GM11168 (cell line): ENCODE measurements around the gene RIPK3.

Source experiments
- in situ Hi-C: fragments of 300-500 bp; cut with MboI; formaldehyde crosslinking; loops from one replicate; pipeline ENCODE4 v1.12.0; 2022; ENCODE audit warnings: low sequenced_read_pairs; ENCODE audit not compliant: unreplicated experiment

RIPK3 gene

DNA sequence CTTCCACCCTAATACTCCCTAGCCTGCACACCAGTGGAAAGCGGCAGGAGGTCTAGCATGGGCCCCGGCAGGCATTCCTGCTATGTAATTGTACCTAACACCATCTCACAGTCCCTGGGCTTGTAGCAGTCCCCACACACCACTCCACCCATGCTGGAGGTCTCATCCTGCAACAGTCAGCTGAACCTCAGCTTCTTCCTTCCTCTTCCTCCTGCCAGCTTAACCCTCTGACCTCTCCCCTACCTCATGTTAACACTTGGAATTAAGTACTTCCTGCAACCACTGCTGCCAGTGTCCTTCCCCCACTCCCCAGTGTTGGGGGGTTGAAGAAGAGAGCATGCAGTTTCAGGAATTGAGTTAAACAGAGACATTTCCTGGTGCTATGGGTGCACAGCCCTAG, 12.5 kb downstream of the RIPK3 start:
- in situ Hi-C loops, result no loop called here

DNA sequence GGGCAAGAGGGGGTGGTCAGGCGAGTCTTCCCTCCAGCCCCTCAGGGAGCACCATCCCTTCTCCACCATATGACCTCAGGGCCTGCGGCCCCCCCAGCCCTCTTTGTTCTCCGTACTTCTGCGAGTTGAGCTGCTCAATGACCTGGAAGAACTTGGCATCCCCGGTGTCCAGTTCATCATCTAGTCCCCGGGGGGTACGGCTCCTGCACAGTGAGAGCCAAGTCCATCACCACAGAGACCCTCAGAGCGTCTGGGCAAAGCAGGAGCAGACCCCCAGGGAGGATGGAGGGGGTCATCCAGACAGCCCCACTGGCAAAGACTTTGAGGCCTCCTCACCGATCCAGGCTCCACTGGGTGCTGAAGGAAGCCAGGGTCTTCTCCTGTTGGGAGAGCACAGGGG, 13.8 kb downstream of the RIPK3 start:
- in situ Hi-C loops, result no loop called here

DNA sequence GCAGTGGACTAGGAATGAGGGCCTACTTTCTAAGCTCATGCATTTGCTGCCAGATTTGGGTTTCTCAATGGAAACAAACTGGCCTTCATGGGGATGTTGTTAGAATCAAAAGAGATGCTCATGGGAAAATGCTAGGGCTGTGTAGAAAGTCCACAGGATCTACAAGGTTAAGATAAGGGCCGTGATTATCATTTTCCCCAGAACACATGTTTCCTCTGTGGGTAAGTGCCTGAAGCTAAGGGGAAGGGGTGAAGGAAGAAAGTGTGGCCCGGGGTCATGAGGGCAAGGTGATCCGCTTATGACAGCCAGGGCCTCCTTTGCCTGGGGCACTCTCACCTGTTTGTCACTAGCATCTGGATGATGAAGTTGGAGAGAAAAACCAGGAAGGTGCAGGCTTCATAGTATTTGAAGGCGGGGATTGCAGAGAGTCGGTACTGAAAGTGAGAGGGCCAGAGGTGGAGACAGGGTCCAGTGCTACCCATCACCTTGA, 14.7 kb downstream of the RIPK3 start:
- in situ Hi-C loops, result no loop called here

DNA sequence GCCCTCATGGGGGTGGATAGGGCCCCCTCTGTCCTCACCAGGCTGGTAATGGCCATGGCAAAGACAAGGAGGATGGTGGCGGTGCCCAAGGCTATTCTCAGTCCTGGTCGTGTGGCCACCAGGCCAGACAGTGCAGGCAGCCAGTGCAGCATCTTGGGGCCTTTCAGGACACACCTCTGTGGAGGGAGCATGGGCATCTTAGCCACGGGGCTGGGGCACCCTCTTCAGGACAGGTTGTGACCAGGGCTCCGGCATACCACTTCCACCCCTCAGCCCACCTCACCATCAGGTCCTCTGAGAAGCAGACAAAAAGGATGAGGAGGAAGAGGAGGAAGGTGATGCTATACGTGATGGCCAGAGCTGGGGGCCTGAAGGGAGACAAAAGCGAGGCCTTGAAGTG, 15.8 kb downstream of the RIPK3 start:
- in situ Hi-C loops, result no loop called here

DNA sequence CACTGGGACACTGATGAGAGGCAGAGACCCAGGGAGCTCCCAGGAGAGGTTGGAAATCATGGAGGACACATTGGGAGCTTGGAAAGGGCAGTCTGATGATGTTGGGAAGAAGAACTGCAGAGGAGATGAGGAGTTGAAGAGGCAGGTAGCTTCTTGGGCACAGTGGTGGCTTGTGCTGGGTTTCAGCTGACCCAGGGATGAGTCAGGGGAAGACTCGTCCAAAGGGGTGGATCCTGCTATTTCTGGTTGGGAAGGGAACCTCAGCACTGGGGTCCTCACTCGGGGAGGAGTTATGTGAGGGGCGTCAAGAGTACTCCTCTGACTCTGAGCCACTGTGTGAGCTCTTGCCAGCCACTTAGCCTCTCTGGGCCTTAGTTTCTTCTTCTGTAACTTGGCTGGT, 16.4 kb downstream of the RIPK3 start:
- in situ Hi-C loops, result no loop called here

DNA sequence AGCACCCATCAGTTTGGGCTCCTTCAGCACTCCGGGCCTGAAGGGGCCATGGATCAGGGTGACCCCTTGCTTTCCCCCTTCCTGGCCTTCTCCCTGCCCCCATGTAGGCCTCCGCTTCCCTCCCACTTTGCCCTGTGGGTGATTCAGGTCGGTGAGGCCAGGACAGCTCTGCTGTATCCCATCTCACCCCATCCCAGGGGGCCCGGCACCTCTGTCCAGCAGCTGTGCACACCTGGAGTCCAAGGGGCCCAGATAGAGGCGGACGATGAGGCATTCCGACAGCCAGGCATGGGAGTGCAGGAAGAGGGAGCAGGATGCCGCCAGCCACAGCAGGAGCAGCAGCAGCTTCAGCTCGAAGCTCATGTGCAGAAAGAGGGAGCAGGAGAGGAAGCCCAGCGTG, 17.1 kb downstream of the RIPK3 start:
- in situ Hi-C loops, result no loop called here

DNA sequence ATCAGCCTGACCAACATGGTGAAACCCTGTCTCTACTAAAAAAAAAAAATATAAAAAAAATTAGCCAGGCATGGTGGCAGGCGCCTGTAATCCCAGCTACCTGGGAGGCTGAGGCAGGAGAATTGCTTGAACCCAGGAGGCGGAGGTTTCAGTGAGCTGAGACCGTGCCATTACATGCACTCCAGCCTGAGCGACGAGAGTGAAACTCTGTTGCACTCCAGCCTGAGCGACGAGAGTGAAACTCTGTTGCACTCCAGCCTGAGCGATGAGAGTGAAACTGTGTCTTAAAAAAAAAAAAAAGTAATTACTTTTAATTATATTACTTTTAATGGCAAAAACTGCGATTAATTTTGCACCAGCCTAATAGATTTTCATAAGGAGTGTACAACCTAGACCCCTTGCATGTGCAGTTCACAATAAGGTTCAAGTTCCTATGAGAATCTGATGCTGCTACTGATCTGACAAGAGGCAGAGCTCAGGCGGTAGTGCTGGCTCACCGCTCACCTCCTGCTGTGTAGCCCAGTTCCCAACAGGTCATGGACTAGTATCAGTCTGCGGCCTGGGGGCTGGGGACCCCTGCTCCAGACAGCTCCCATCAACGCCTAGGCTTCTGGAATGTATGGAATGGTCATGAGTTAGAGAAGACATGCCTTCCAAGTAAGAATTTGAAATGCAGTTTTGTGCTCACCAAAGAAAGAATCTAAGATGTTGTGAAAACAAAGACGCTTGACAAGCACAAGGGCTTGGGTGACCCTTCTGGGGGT, 18.4 kb downstream of the RIPK3 start:
- in situ Hi-C loops, result no loop called here

DNA sequence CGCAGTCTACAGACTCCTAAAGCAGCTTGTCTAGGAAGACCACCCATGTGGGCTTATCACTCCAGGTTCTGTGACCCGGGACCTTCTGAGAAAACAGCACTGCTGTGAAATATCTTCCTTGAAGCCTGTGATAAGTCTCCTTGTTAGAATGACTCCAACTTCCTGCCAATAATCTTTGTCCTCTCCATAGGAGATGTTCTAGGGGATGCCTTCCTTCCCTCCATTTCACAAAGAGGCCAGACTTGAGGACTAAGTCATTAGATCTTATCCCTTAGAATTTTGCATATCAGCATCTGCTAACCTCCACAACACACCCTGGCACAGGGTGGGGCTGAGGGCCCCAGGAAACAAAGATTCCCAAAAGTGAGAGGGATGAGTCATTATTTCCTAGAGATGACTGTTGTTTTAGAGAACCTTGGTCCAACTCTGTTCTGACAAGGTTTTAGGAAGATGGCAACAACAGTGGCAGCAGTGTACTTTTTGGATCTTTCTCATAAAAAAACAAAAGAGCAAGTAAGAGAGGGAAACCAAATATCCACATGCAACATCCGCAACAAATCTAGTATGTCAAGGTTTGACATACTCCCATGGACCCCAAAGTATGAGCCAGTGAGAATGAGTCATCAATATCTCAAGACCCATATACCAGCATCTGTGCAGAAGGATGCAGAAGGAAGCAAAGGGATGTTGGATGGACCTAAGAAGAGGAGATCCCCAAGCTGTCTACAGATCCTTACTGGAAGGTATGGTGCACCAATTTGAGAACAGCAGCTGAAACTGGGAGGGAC, 22.5 kb downstream of the RIPK3 start:
- in situ Hi-C loops, result no loop called here

DNA sequence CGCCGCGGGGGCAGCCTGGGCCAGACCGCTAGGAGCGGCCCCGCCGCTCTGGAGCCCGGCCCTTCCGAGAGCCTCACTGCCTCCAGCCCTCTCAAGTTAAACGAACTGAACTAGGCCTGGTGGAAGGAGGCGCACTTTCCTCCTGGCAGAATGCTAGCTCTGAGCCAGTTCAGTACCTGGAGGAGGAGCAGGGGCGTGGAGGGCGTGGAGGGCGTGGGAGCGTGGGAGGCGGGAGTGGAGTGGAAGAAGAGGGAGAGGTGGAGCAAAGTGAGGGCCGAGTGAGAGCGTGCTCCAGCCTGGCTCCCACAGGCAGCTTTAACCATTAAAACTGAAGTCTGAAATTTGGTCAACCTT, 23.2 kb downstream of the RIPK3 start:
- in situ Hi-C loops, result no loop called here

DNA sequence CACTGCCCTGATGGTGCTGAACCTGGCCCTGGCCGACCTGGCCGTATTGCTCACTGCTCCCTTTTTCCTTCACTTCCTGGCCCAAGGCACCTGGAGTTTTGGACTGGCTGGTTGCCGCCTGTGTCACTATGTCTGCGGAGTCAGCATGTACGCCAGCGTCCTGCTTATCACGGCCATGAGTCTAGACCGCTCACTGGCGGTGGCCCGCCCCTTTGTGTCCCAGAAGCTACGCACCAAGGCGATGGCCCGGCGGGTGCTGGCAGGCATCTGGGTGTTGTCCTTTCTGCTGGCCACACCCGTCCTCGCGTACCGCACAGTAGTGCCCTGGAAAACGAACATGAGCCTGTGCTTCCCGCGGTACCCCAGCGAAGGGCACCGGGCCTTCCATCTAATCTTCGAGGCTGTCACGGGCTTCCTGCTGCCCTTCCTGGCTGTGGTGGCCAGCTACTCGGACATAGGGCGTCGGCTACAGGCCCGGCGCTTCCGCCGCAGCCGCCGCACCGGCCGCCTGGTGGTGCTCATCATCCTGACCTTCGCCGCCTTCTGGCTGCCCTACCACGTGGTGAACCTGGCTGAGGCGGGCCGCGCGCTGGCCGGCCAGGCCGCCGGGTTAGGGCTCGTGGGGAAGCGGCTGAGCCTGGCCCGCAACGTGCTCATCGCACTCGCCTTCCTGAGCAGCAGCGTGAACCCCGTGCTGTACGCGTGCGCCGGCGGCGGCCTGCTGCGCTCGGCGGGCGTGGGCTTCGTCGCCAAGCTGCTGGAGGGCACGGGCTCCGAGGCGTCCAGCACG, 23.8 kb downstream of the RIPK3 start:
- in situ Hi-C loops, result no loop called here

DNA sequence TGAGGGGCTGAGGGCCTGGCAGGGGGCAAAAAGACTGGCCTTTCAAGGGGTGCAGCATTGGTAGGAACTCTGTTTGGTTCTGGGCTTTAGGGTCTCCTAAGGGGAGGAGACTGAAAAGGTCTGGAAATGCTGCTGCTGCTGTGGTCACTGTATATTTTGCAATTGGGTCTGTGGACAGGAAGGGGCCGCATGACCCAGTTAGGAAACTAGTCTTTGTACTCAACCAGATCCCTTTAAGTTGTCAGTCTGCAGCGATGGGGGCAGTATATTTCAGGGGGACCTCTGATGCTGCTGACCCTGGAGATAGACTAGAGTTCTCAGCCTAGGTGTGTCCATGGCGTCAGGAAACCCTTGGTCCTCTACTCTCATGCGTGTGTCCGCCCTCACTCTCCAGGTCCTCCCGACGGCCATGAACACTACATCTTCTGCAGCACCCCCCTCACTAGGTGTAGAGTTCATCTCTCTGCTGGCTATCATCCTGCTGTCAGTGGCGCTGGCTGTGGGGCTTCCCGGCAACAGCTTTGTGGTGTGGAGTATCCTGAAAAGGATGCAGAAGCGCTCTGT, 24.5 kb downstream of the RIPK3 start:
- in situ Hi-C loops, result no loop called here

DNA sequence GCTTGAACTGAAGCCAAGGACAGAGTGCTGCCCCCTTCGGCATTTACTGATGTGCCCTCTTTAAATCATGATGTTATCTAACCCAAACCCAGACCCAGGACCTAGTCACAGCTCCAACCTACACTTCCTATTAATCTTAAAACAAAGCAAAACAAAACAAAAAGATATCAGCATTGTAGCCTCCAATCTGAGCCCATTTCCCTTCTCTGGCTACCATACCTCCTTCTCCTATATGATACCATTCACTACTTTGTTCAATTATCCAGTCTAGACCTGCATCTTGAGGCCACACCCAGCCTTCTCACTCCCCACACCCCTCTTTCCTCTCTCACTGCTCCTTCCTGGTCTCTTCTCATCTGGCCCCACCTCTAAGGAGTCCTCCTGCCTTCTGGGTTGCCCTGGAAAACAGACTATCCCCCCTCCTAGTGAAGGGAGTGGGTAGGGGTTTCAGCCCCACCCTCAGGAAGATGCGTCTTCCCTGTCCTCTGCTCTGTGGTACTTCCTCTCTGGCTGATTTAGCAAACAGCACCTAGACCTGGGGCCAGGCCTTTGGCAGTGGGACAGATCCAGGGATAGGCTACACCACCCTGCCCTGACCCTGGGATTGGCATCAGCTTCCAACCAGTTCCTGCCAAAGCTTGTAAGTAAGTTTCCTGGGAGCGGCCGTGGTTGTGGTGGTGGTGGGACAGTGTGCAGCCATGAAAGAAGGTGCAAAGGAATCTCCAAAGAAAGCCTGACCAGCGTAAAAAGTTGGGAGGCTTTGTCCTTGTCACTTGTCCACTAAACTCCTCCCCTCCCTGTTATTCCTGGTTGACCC, 25.2 kb downstream of the RIPK3 start:
- in situ Hi-C loops, result no loop called here

DNA sequence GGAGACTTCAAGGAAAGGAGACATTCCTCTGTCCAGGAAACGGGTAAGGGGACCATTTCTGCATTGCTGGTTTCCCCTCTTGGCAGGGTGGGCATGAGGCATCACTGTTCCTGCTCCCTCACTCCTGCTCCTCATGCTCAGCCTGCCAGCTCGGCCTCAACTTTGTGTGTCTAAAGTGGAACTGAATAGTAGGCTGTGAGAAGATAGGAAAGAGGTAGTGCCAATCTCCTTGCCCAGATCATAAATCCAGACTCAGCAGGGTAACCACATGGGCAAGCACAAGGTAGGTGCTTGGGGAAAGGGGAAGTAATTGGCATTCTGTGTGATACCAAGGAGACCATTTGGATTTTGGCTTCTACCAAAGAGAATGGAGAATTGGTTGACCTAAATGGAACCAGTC, 25.9 kb downstream of the RIPK3 start:
- in situ Hi-C loops, result no loop called here

DNA sequence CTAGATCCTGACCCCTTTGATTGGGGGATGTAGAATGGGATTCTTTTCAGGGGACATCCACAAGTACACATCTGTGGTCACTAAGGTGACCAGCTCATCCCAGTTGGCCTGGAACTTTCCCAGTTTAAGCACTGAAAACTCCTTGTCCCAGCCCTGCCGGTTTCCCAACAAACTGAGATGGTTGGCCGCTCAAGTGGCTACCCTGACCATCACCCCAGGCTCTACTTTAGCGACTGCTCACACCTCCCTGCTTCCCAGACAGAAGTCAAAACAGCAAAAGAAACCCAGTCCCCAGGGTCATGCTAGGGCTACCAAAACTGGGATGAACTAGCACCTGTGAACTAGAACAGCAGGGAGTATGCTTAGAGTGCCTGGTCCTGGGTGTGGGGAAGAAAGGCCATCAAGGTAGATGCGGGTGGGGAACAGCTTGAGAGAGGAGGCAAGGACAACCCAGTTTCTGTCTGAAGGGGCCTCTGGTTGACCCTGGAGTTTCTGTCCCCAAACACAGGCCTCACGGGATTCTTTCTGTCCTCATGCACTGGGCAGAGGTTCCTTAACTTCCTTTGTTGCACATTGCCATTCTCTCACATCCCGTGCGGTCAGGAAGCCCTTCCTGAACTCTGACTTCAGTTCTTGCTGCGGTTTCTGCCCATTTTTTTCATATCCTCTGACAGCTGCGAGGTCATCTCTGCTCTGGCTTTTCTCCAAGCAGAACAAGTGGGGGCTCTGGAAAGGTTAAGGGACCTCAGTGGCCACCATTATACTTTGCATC, 26.9 kb downstream of the RIPK3 start:
- in situ Hi-C loops, result no loop called here

DNA sequence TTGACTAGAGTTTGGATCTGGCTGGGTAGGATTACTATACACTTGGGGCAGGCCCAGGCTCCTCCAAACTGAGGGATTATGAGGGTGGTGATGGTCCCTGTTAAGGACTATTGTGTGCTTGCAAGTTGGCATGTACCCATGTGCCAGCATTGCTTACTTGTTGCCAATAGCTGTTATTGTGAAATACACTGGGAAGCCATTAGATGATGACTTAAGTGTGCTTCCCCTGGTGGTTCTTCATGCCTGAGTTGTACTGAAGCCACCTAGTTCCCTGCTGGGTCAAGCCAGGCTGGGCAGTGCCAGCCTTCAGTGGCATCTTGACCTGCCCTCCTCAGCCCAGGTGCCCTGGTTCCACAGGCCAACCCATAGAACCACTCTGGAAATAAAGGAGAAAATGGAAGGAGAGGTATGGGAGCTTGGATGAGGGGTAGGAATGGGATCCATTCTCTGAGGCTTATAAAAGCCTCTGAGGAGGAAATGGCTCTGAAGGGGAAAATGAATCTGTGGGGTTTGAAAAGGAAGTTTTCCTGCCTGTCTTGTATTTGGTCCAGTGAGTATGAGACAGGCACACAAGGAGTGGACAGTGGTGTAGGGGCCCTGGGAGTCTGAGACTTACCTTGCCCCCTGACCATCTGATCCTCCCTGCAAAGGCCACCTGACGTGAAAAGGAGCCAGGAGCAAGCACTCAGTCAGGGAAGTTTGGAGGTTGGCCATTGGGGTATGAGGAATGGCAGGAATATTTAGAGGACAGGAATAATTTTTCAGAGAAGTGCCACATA, 27.8 kb downstream of the RIPK3 start:
- in situ Hi-C loops, result no loop called here

DNA sequence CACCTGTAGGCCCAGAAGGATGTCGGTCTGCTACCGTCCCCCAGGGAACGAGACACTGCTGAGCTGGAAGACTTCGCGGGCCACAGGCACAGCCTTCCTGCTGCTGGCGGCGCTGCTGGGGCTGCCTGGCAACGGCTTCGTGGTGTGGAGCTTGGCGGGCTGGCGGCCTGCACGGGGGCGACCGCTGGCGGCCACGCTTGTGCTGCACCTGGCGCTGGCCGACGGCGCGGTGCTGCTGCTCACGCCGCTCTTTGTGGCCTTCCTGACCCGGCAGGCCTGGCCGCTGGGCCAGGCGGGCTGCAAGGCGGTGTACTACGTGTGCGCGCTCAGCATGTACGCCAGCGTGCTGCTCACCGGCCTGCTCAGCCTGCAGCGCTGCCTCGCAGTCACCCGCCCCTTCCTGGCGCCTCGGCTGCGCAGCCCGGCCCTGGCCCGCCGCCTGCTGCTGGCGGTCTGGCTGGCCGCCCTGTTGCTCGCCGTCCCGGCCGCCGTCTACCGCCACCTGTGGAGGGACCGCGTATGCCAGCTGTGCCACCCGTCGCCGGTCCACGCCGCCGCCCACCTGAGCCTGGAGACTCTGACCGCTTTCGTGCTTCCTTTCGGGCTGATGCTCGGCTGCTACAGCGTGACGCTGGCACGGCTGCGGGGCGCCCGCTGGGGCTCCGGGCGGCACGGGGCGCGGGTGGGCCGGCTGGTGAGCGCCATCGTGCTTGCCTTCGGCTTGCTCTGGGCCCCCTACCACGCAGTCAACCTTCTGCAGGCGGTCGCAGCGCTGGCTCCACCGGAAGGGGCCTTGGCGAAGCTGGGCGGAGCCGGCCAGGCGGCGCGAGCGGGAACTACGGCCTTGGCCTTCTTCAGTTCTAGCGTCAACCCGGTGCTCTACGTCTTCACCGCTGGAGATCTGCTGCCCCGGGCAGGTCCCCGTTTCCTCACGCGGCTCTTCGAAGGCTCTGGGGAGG, 28.9 kb downstream of the RIPK3 start, which contains the start of gene LTB4R:
TSS of gene LTB4R (plus strand) at position 857 of the 959 bp plus-strand sequence. CDS start 4,150 bp downstream, outside the sequence.
- in situ Hi-C loops, result no loop called here

DNA sequence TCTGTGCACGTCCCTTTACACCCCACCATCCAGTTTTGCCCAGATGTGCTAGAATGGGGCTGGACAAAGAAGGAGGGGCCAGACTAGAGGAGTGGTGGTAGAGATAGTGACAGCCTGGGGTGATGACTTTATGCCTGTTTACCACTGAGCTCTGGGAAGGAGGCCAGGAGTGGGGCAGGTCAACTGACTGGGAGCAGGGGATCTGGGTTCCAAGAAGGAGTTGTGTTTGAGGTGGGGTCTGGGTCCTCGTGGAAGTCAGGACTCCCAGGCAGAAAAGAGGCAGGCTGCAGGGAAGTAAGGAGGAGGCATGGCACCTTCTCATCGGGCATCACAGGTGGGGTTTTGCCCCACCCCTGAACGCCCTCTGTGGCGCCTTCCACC, 29.5 kb downstream of the RIPK3 start:
- in situ Hi-C loops, result no loop called here
